Measurements from ENCODE around the gene E4F1.

E4F1 gene

DNA sequence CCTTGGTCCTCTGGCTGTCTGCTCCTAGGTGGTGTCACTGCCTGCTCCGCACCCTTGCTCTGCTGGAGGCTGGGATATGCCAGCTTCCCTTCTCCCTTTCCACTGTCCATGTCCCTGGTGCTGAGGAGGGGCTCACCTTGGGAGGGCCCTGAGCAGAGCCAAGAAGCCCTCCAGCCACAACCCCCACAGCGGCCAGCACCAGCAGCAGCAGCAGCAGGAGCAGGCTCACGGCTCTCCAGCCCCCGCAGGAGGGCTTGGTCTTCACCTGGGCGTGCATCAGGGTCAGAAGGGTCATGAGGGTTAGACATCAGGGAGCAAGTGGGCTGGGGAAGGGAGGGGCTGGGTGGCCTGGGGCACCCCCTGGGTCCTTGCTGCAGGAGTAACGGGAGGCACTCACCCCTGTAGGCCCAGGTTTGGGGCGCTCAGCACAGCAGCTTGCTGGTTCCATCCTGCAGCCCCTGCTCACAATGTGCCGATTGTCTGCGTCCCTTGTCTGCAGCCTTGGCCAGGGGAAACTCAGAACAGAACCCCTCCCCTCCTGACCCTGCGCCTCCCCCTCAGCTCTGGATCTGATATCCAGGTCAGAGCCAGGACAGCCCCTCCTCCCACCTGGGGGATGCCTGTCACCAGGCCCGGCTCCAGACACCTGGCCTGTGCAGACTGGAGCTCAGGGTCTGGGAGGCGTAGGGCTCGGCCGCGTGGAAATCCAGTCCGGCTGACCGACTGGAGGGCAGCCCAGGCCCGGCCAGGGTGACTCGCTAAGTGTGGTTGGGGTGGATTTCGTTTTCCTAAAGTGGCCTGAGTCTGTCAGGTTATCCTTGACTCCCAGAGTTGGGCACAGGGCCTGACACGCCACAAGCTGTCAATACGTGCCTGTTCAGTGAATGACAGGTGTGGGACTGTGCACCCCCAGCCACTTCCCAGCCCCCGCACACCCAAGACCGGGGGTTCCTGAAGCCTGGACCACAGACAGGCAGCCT is 12.7 kb upstream of the E4F1 start, which contains the start of gene BRICD5:
TSS of gene BRICD5 (minus strand) at position 478 of the 980 bp plus-strand sequence. CDS start at position 448, 30 bp downstream.
- Histone ChIP-seq H3K27ac (no peak within 1 kb of the TSS), H3K4me3 (no peak within 1 kb of the TSS), H3K4me1 (peaks cover 38% of the 10 kb centered on the region), H3K36me3 (peaks cover 63% of the 10 kb centered on the region), H3K27me3 (no peaks in the 10 kb centered on the region), H3K9me3 (no peaks in the 10 kb centered on the region), H3K9ac (0 out of 2 replicates have a peak within 1 kb of the TSS, but pooled peaks have one; percentile 85), H3K4me2 (no peak within 1 kb of the TSS), H4K20me1 (peaks cover 47% of the 10 kb centered on the region)
- no peak for TF ChIP-seq Cebpa-rat (IDR thresholded peaks at IDR 0.05)

- peak overlapping the region; percentile 99 for H3K4me2 ChIP-seq
- H3K27me3 ChIP-seq = no peaks in the 10 kb centered on the region
- peak overlapping the region; percentile 85; the same call in 1 of the 2 replicates for H3K9ac ChIP-seq
- H3K27ac ChIP-seq = no peak overlapping the region
- H3K36me3 ChIP-seq = peaks cover 60% of the 10 kb centered on the region
- H3K4me3 ChIP-seq = no peak overlapping the region
- H3K9me3 ChIP-seq = no peaks in the 10 kb centered on the region
- TF ChIP-seq Cebpa-rat (IDR thresholded peaks at IDR 0.05) = no peak
- peaks cover 32% of the 10 kb centered on the region for H3K4me1 ChIP-seq
- peaks cover 47% of the 10 kb centered on the region for H4K20me1 ChIP-seq
Measured at GRCh38 chr16:2211923-2212347, 11.5 kb upstream of the E4F1 start.

GRCh38 chr16:2212362-2213324 is 10.7 kb upstream of the E4F1 start:
- Histone ChIP-seq H3K9me3 (no peaks in the 10 kb centered on the region), H3K4me1 (peaks cover 28% of the 10 kb centered on the region), H3K4me2 (peak overlapping the region; percentile 99), H3K27ac (no peak overlapping the region), H3K27me3 (no peaks in the 10 kb centered on the region), H3K9ac (peak overlapping the region; percentile 85), H3K36me3 (peaks cover 53% of the 10 kb centered on the region), H4K20me1 (peaks cover 47% of the 10 kb centered on the region), H3K4me3 (peak overlapping the region; percentile 85)
- no peak for TF ChIP-seq Cebpa-rat (IDR thresholded peaks at IDR 0.05)

- H3K9me3 ChIP-seq = no peaks in the 10 kb centered on the region
Measured at GRCh38 chr16:2213817-2214718, 9.3 kb upstream of the E4F1 start.

DNA sequence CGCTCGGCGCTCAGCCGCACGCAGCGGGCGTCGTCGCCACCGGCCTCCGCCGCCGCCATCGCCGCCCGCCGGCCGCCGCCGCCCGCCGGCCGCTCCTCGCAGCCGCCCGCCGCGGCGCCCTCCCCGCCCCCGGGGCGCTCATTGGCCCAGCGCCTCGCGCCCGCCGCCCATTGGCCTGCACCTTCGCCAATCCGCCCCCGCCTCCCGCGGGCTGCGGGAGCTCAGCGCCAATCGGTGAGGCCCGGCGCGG is 8.7 kb upstream of the E4F1 start, which contains the start of gene PGP:
TSS of gene PGP (minus strand) at position 122 of the 250 bp plus-strand sequence. CDS start at position 59, 63 bp downstream.
- Histone ChIP-seq H3K9me3 (no peaks in the 10 kb centered on the region), H3K36me3 (peaks cover 33% of the 10 kb centered on the region), H3K4me3 (peak within 1 kb of the TSS; percentile 85), H3K9ac (peak within 1 kb of the TSS; percentile 85), H3K4me1 (peaks cover 28% of the 10 kb centered on the region), H3K27me3 (no peaks in the 10 kb centered on the region), H3K27ac (peak within 1 kb of the TSS; percentile 87), H4K20me1 (peaks cover 39% of the 10 kb centered on the region), H3K4me2 (peak within 1 kb of the TSS; percentile 99)
- no peak for TF ChIP-seq Cebpa-rat (IDR thresholded peaks at IDR 0.05)

More at GRCh38 chr16:2213817-2214718, 9.3 kb upstream of the E4F1 start:
- H3K4me1 ChIP-seq = peaks cover 28% of the 10 kb centered on the region
- peaks cover 39% of the 10 kb centered on the region for H3K36me3 ChIP-seq
- no peak for TF ChIP-seq Cebpa-rat (IDR thresholded peaks at IDR 0.05)
- H3K4me3 ChIP-seq = peak overlapping the region; percentile 85
- H3K27me3 ChIP-seq = no peaks in the 10 kb centered on the region
- H3K9ac ChIP-seq = peak overlapping the region; percentile 85
- H4K20me1 ChIP-seq = peaks cover 45% of the 10 kb centered on the region
- H3K4me2 ChIP-seq = peak overlapping the region; percentile 99
- H3K27ac ChIP-seq = peak overlapping the region; percentile 78

- Histone ChIP-seq H3K4me2 (peak overlapping the region; percentile 84; the same call in 1 of the 2 replicates), H3K9ac (no peak overlapping the region), H3K27me3 (no peaks in the 10 kb centered on the region), H3K4me1 (peaks cover 28% of the 10 kb centered on the region), H3K9me3 (no peaks in the 10 kb centered on the region), H4K20me1 (peaks cover 23% of the 10 kb centered on the region), H3K4me3 (no peak overlapping the region), H3K27ac (no peak overlapping the region), H3K36me3 (peaks cover 17% of the 10 kb centered on the region)
- no peak for TF ChIP-seq Cebpa-rat (IDR thresholded peaks at IDR 0.05)
Measured at GRCh38 chr16:2216330-2216729, 7.1 kb upstream of the E4F1 start.

- H3K4me2 ChIP-seq = peak overlapping the region; percentile 84
- no peak for TF ChIP-seq Cebpa-rat (IDR thresholded peaks at IDR 0.05)
- H3K36me3 ChIP-seq = peaks cover 28% of the 10 kb centered on the region
- peaks cover 53% of the 10 kb centered on the region for H4K20me1 ChIP-seq
- H3K9ac ChIP-seq = peak overlapping the region; percentile 93
- H3K4me3 ChIP-seq = peak overlapping the region; percentile 84
- no peaks in the 10 kb centered on the region for H3K27me3 ChIP-seq
- H3K4me1 ChIP-seq = peaks cover 31% of the 10 kb centered on the region
- peak overlapping the region; percentile 88 for H3K27ac ChIP-seq
- no peaks in the 10 kb centered on the region for H3K9me3 ChIP-seq
Measured at GRCh38 chr16:2223942-2224486, 623 bp downstream of the E4F1 start.

- no peak overlapping the region for H3K4me3 ChIP-seq
Measured at GRCh38 chr16:2226245-2226793, 2.9 kb downstream of the E4F1 start.

More at GRCh38 chr16:2226245-2226793, 2.9 kb downstream of the E4F1 start:
- peaks cover 31% of the 10 kb centered on the region for H3K4me1 ChIP-seq
- peaks cover 51% of the 10 kb centered on the region for H3K36me3 ChIP-seq
- H3K27ac ChIP-seq = no peak overlapping the region
- no peaks in the 10 kb centered on the region for H3K9me3 ChIP-seq
- no peaks in the 10 kb centered on the region for H3K27me3 ChIP-seq
- peaks cover 75% of the 10 kb centered on the region for H4K20me1 ChIP-seq
- no peak for TF ChIP-seq Cebpa-rat (IDR thresholded peaks at IDR 0.05)
- peak overlapping the region; percentile 4; the same call in 1 of the 2 replicates for H3K9ac ChIP-seq
- peak overlapping the region; percentile 14; the same call in 1 of the 2 replicates for H3K4me2 ChIP-seq
